HG02852 (cell line): ENCODE measurements around the gene DIP2A.
"Not testable (repeated sequence)": the region's sequence is repeated elsewhere in the genome, so short reads cannot be mapped to it uniquely, and the experiment has no call there.

Source experiments
- ATAC-seq: cut with Tn5 transposase; IDR thresholded peaks from one replicate; pipeline ENCODE4 v1.9.1; 2021; ENCODE audit warnings: mild to moderate bottlenecking, moderate library complexity; ENCODE audit not compliant: unreplicated experiment

The DIP2A gene

DNA sequence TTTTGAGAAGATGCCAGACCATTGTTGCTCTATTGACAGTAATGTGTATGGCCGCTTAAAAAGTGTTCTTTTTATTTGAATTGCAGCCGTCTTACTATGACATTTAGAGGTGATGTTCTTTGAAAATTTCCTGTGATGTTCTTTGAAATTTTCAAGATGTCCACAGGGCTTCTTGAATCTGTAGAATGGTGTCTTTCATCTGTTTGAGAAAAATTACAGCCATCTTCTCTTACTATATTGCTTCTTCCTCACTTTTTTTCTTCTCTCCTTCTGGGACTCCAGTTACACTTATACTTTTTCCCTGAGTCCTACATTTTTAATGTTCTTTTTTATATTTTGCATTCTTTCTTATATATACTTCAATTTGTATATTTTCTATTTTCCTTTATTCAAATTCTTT lies 57.4 kb downstream of the DIP2A start:
- ATAC-seq = no peak

DNA sequence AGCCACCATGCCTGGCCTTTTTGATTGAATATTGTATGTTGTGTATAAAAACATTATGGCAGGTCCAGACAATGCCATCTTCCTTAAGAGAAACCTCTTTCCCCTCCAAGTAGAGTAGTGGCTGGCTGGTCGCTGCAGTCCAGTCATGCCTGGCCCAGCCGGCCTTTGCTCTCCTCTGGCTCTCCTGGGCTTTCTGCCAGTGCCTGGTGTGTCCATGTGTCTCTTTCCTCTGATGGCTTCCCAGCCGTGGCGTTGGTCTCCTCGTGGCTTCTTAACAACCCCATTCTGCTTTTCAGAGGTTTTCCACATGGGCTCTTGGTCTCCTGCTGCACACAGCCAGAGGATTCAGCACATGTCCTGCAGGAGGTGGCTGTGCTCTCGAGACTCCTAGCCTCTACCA lies 58.7 kb downstream of the DIP2A start:
- no peak for ATAC-seq

DNA sequence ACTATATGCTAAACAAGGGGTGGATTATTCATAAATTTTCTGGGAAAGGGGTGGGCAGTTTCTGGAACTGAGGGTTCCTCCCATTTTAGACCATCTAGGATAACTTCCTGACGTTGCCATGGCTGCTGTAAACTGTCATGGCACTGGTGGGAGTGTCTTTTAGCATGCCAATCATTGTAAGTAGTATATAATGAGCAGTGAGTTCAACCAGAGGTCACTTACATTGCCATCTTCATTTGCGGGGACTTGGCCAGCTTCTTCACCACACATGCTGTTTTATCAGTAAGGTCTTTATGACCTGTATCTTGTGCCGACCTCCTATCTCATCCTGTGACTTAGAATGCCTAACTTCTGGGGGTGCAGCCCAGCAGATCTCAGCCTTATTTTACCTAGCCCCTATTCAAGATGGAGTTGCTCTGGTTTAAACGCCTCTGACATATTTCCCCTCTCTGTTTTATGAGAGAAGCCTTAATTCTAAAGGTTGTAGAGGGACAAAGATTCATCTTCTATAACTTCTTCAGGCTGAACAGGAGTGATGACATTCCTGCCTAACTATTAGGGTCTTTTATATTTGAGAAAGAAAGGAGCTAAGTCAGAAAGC lies 60.4 kb downstream of the DIP2A start:
- no peak for ATAC-seq

DNA sequence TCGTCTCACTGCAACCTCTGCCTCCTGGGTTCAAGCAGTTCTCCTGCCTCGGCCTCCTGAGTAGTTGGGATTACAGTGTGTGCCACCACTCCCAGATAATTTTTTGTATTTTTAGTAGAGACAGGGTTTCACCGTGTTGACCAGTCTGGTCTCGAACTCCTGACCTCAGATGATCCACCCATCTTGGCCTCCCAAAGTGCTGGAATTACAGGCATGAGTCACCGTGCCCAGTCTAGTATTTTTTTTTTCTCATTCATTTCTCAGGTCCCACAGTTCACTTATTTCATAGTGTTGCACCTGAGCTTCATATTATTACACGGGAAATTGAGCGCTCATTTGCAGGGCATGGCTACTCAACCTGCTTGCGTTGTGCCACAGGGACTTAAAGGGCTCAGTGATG lies 68.7 kb downstream of the DIP2A start:
- ATAC-seq = not testable (repeated sequence)

DNA sequence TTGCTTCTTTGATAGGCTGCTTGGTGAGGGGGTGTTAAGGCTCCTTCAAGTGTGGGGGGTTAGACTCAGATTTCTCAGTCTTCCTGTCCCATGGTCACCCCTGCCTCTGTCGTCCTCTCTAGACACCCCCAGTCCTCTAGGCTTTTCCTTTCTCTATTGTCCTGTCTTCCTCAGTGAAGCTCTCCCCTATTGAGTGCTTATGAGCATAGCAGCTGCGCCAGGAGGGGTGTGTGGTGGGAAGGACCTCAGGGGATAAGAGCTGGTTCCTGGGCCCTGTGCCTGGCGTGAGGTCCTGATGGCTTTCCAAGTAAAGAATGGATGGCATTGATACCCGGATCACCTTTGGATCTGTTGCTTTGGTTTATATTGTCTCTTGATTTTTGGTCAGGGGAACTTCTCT lies 69.1 kb downstream of the DIP2A start:
- ATAC-seq = no peak

DNA sequence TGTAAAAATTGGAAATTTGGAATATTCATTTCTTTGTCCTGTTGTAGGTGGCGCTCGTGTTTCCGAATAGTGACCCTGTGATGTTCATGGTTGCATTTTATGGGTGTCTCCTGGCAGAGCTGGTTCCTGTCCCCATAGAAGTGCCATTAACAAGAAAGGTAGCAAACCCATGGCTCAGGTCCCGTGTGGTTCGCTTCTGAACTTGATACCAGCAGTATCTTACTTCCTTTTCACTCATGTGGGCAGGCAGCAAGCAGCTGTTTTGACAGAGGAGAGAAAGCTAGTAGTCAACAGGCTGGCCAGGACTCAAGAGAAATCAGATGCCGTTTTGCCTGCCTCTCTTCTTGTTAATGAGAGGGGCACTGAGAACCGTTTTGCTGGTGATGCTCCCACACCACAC lies 73.4 kb downstream of the DIP2A start:
- ATAC-seq = no peak

DNA sequence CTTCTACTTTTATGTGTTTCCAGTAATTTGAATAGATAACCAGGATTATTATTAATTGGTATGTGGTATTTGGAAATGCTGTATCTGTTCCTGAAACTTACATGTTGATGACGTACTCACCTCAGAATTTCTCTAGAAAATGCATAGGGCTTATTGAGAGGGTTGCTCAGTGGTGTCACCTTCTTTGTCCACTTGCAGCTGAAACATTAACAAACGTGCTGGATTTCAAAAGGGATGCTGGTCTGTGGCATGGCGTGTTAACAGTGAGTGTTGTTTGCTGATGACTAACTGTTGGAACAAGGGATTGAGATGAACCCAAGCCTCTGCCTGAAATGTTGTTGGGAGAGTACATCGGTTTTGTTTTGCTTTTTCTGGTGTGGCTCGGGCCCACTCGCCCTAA lies 78.3 kb downstream of the DIP2A start:
- ATAC-seq = no peak

DNA sequence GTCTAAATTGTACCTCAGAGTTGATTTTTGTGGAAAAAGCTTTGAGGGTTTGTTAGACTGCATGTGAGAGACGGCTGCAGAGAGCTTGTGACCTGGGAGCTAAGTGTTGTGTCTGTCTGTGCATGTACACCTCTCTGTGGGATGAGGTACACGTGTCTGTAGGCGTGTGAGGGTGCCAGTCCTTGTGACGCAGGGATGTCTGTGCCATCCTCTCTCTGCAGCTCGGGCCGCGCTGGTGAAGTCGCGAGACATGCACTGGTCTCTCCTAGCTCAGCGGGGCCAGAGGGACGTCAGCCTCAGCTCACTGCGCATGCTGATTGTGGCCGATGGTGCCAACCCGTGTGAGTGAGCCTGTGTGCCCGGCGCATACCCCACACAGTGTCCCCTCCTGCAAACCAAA lies 79.6 kb downstream of the DIP2A start:
- no peak for ATAC-seq

DNA sequence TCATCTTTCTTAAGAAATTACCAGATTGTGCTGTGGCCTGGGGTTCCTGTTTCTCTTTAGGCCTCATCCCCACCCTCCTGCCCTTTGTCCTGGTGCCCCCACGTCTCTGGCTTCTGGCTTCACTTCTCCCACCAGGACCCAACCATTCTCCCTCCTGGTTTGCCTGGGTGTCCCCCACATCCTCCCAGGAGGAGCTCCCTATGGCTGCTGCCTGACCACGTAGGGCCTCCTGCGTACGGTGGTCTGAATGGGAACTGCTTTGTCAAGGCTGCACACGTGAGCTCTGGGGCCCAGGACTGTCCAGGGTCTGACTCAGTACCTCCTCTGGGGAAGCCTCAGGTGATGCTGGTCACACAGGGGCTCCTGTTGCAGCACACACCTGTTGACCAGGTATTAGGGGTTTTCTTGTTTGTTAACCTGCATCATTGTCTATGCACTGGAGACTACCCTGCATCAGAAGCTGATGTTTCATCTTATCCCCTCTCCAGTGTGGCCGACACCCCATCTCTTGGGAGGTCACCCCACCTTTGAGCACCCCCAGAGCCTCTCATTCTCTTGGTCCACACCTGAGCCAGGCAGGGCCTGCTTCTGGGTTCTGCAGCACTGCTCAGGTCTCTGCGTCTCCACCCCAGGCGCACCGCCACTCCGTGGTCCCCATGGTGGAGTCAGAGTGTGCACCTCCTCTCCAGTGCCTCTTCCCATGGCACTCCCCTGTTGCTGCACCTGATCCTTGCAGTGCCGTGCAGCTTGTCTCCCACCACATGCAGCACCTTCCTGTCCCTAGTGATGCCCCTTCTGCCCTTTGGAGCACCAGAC lies 80.4 kb downstream of the DIP2A start:
- no peak for ATAC-seq

DNA sequence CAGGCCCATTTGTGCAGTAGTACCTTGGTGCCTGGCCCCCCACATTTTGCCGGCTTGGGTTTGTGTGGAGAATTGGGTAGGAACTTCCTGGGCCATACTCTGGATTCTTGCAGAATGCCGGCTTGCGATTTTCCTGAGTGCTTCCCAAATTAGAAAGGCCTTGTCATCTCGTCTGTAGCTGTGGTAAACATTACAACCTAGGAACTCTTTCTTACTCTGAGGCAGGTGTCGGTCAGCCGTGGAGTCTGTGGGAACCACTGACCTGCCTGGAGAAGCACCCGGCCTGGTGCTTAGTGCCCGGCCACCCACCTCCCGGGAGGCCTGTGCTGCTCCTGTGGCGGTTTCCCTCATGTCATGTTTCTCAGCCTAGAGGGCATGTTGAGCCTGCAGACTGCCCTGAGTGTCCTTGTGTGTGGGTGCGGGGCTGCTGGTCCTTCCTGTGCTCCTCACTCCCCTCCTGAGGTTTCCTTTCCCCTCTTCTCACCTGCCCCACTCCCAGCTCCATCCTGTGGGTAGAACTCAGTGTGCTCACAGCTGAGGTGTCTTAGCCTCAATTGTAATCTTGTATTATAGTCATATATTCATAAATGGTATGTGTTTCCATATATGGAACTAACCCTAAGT lies 81.5 kb downstream of the DIP2A start:
- ATAC-seq = no peak

DNA sequence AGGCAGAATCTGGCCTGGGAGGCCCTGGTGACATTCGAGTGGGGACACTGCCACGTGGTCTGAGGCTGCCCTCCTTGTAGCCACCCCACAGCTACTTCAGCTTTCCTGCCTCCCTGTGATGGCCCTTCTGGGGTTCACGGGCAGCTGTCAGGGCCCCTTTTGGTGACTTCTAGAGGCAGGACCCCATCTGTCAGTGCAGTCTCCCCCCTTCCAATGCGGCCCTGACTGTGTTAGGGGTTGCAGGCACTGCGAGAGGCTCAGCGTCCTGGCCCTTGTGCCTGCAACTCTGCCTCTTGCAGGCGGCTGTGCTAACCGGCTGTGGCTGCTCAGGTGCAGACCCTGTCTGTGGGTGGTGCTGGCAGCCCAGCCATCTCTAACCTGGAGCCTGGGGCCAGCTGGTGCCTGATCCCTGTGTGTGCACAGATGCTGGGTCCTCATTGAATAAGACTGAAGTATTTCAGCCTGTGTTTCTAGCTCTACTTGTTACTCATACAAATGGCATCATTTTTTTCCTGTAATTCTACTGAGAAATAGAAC lies 84.0 kb downstream of the DIP2A start:
- ATAC-seq = no peak

DNA sequence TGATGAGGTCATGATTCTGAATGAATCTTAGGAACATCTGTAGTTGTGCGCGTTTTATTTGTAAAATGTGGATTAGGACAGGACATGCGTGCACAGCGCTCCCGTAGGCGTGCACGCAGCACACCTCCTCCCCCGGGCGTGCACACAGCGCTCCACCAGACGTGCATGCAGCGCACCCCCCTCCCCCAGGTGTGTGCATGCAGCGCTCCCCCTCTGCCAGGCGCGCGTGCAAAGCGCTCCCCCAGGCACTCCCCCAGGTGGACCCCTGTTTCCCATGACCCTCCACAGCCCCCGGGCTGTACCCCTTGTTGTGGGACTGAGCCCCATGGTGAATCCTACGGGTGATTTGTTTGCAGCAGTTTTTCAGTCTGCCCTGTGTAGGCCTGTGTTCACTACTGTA lies 84.6 kb downstream of the DIP2A start:
- no peak for ATAC-seq

DNA sequence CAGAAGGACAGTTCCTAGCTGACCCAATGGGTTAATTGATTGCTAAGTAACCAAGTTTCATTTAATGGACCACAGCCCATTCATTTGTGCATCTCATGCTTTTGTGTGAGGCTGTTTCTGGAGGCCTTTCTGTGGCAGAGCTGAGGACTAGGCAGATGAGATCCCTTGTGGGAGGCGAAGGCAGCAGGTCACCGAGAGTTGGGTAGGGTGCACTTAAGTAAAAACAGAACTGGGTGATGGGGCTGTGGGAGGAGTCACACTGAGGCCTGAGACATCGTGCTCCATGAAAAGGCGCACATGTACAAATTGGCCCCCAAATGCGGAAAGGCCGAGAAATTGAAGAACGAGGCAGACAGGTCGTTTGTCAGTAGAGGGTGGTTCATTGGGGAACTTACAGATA lies 85.3 kb downstream of the DIP2A start:
- no peak for ATAC-seq

DNA sequence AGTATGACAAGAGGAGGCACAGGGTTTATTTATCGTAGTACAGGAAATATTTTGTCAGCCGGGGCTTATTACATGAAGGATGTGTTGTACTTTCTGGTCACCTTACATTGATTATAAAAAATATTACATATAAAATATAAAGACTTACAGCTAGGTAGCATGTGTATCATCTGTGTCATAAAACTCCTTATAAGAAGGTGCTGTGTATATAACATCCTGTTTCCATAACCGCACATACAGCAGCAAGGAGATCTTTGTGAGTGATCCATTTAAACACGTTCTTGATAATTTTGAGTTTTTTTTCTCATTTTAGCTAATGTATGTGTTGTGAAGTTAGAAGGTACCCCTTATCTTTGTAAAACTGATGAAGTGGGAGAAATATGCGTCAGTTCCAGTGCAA lies 86.1 kb downstream of the DIP2A start:
- no peak for ATAC-seq

DNA sequence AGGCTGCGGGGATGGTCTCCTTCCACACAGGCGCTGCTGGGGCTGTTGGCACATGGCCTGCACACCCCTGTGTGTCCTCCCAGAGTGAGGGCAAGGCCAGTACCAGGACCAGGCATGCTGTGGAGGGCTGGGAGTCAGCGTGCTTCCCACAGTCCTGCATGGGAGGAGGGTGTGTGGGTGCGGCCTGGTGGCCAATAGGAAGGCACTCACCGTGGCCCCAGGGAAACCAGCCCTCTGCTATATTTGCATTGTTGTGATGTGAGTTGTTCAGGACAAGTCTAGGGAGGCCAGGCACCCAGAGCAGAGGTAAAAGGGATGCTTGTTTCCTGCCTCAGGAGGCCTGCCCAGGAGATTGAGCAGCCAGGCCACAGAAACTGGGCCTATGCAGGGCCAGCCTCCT lies 86.7 kb downstream of the DIP2A start:
- no peak for ATAC-seq

DNA sequence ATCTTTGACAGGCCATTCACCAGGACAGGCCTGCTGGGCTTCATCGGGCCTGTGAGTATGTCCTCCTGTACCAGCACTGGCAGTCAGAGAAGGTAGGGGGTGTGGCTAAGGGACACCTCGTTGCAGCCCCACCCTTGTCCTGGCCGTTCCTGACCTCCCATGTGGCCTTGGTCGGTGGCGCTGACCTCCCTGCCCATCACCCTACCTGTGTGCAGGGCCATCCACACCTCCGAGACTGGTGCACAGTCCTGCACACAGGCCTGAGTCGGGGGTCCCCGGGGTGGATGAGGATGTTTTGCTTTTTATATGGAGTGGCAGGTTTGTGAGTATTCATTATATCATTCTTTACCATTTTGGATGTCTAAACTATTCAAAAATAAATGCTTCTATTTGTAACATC lies 87.2 kb downstream of the DIP2A start:
- no peak for ATAC-seq

DNA sequence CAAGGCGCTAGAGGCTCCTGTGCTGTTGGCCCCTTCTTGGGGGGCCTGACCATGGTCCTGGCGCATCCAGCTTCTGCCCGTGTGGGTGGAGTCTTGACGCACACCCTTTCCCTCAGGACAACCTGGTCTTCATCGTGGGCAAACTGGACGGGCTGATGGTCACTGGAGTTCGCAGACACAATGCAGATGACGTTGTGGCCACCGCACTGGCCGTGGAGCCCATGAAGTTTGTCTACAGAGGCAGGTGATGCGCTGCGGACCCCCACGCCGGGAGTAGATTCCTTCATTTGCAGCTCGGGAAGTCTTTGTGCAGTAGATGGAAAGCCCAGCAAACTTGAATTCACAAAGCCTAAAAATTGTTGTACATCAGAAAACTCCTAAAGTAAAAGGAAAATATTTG lies 88.1 kb downstream of the DIP2A start:
- ATAC-seq = no peak

DNA sequence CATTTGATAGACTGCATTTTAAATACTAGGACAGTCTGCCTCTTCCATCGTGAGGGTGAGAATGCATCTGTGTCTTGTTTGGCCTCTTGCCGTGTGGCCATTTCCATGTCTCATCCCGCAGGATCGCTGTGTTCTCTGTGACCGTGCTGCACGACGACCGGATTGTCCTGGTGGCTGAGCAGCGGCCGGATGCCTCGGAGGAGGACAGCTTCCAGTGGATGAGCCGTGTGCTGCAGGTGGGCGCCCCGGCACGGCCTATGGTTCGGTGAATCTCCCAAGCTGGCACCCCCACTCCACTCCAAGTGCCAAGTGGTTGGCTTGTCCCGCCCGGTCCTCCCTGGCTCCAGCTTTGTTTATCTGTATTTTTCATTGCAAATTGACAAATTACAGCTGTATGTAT lies 91.0 kb downstream of the DIP2A start:
- no peak for ATAC-seq

DNA sequence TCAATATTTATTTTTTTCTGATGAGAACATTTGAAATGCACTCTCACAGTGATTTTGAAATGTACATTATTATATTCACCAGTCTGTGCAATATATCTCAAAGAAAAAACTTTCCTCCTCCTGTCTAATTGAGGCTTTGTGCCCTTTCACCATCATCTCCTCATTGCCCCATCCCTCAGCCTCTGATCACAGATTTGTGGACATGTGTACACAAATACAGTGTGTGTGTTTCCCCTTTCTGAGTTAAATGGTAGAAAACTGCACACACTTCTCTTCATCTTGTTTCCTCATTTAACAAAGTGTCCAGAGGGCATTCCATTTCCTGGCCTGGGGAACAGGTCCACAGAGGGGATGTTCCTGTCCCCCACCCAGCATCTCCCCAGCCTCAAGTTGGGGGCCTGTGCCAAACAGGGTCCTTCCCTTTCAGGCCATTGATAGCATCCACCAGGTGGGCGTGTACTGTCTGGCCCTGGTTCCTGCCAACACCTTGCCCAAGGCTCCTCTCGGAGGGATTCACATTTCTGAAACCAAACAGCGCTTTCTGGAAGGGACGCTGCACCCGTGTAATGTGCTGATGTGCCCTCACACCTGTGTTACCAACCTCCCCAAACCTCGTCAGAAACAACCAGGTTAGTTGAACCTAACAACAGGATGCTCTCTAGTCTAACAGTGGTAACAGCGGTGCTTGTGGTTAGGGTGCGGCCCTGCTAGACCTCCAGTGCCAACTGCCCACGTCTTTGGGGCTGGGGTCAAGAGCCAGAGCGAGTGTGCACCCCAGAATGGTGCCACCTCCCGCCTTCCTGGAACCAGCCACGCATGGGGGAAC lies 91.6 kb downstream of the DIP2A start:
- ATAC-seq = no peak

DNA sequence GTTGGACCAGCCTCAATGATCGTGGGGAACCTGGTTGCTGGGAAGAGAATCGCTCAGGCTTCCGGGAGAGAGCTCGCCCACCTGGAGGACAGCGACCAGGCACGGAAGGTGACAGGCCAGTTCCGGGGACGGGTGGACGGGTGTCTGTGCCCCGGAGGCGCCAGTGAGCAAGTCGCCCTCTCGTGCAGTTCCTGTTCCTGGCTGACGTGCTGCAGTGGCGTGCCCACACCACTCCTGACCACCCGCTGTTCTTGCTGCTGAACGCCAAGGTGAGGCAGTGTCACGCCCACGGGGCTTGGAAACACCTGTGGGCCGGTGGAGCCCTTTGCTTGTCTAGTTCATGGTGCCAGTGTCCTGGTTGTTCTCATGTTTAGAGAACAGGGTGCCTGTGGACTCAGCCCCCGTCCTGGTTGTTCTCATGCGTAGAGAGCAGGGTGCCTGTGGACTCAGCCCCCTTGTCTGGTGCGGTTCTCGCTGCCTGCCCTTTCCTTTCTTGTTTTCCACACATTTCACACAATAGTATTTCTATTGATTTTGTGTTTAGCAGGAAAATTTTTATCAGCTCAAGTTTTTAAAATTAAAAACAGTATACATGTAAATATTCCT lies 93.0 kb downstream of the DIP2A start:
- no peak for ATAC-seq

DNA sequence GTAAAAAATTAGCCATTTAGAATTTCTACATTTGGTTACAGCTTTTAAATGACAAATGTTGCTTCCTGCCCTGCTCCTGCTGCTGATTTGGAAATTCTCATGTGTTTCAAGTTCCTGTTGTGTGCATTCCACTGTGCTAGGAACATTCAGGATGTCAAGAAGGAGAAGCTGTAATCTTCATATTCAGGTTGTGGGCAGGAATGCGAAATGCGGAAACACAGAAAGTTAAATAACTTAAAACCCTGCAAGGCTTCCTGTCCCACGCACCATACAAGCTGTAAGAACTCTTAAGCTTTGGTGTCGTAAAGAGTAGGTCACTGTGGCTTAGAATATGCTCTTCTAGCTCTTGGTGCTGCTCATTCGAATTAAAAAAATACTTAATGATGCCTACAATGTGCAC lies 93.6 kb downstream of the DIP2A start:
- ATAC-seq = no peak
